ENCODE data around the gene MUC5AC. TPM values are rescaled to one million over a fixed set of nuclear protein-coding genes. Genes with fewer than 3 reads are reported as not detected.

MUC5AC gene
- polyA plus RNA-seq, 1 donor (not counting 4 experiments of a cell fraction or from before 2014, with no cell fraction given), result not detected

- TF ChIP-seq CTCF (optimal IDR thresholded peaks at IDR 0.05 in 1 of 3, IDR thresholded peaks at IDR 0.05 in 1 of 3, conservative IDR thresholded peaks at IDR 0.05 in 1 of 3; ENCODE audit: extremely low read depth in 1 of 3, insufficient read depth in 2 of 3, low read length in 3 of 3), result no peak
- no peak for TF ChIP-seq EZH2 (IDR thresholded peaks at IDR 0.05; ENCODE audit: low read length)
- Histone ChIP-seq H3K79me2 (ENCODE audit: control insufficient read depth, insufficient read depth, low read length) (no peaks in the 10 kb centered on the region), H3K9ac (ENCODE audit: control insufficient read depth, extremely low read depth, insufficient read depth, low read length) (no peak overlapping the region), H3K4me3 (ENCODE audit: control insufficient read depth in 2 of 3, extremely low read depth in 1 of 3, insufficient read depth in 2 of 3, low read depth in 1 of 3, low read length in 3 of 3) (no peak overlapping the region), H2AFZ (ENCODE audit: control insufficient read depth, low read length) (no peak overlapping the region), H3K27ac (ENCODE audit: control insufficient read depth, insufficient read depth, low read length) (no peak overlapping the region), H3K4me1 (ENCODE audit: control insufficient read depth, extremely low read depth, insufficient read depth, low read length) (no peaks in the 10 kb centered on the region), H3K36me3 (ENCODE audit: control insufficient read depth in 2 of 2, extremely low read depth in 1 of 2, insufficient read depth in 2 of 2, low read length in 2 of 2) (no peaks in the 10 kb centered on the region), H3K27me3 (ENCODE audit: control insufficient read depth, extremely low read depth, insufficient read depth, low read length) (peaks cover 17% of the 10 kb centered on the region), H3K9me3 (ENCODE audit: control insufficient read depth, low read depth, low read length) (no peaks in the 10 kb centered on the region), H4K20me1 (ENCODE audit: control insufficient read depth, extremely low read depth, insufficient read depth, low read length) (no peaks in the 10 kb centered on the region), H3K9me1 (ENCODE audit: control insufficient read depth, extremely low read depth, insufficient read depth, low read length) (no peaks in the 10 kb centered on the region), H3K4me2 (ENCODE audit: control insufficient read depth, extremely low read depth, insufficient read depth, low read depth, low read length) (no peak overlapping the region)
- FAIRE-seq (no peak), DNase-seq (ENCODE audit: low read depth, low spot score) (no peak)
- dilution Hi-C loops (cut with MboI; ENCODE audit: extremely low pct_ligation_motif_present, low sequenced_read_pairs), result no loop called here
These were observed 26.5 kb upstream of the MUC5AC start for GRCh38 chr11:1131033-1131911.

GRCh38 chr11:1134848-1135445, 22.8 kb upstream of the MUC5AC start:
- dilution Hi-C loops (cut with MboI; ENCODE audit: extremely low pct_ligation_motif_present, low sequenced_read_pairs), result no loop called here
- H2AFZ ChIP-seq (ENCODE audit: control insufficient read depth, low read length), result no peak overlapping the region
- no peak overlapping the region for H3K4me2 ChIP-seq (ENCODE audit: control insufficient read depth, extremely low read depth, insufficient read depth, low read depth, low read length)
- no peak for TF ChIP-seq CTCF (optimal IDR thresholded peaks at IDR 0.05 in 1 of 3, IDR thresholded peaks at IDR 0.05 in 1 of 3, conservative IDR thresholded peaks at IDR 0.05 in 1 of 3; ENCODE audit: extremely low read depth in 1 of 3, insufficient read depth in 2 of 3, low read length in 3 of 3)
- TF ChIP-seq EZH2 (IDR thresholded peaks at IDR 0.05; ENCODE audit: low read length), result no peak
- no peak overlapping the region for H3K9ac ChIP-seq (ENCODE audit: control insufficient read depth, extremely low read depth, insufficient read depth, low read length)
- H3K9me3 ChIP-seq (ENCODE audit: control insufficient read depth, low read depth, low read length), result no peaks in the 10 kb centered on the region
- no peaks in the 10 kb centered on the region for H4K20me1 ChIP-seq (ENCODE audit: control insufficient read depth, extremely low read depth, insufficient read depth, low read length)
- H3K9me1 ChIP-seq (ENCODE audit: control insufficient read depth, extremely low read depth, insufficient read depth, low read length), result no peaks in the 10 kb centered on the region
- FAIRE-seq, result no peak
- no peaks in the 10 kb centered on the region for H3K4me1 ChIP-seq (ENCODE audit: control insufficient read depth, extremely low read depth, insufficient read depth, low read length)
- H3K4me3 ChIP-seq (ENCODE audit: control insufficient read depth in 2 of 3, extremely low read depth in 1 of 3, insufficient read depth in 2 of 3, low read depth in 1 of 3, low read length in 3 of 3), result no peak overlapping the region
- no peaks in the 10 kb centered on the region for H3K36me3 ChIP-seq (ENCODE audit: control insufficient read depth in 2 of 2, extremely low read depth in 1 of 2, insufficient read depth in 2 of 2, low read length in 2 of 2)
- no peak overlapping the region for H3K27ac ChIP-seq (ENCODE audit: control insufficient read depth, insufficient read depth, low read length)
- H3K27me3 ChIP-seq (ENCODE audit: control insufficient read depth, extremely low read depth, insufficient read depth, low read length), result peaks cover 12% of the 10 kb centered on the region
- no peaks in the 10 kb centered on the region for H3K79me2 ChIP-seq (ENCODE audit: control insufficient read depth, insufficient read depth, low read length)
- no peak for DNase-seq (ENCODE audit: low read depth, low spot score)
